B cell (primary cell): ENCODE data around the gene UBR4. TPM values are rescaled to one million over a fixed set of nuclear protein-coding genes. Genes with fewer than 3 reads are reported as not detected.

ENCODE experiments used
- ATAC-seq: fragments of 200-7000 bp; cut with Tn5 transposase; one replicate; pipeline ENCODE4 v1.10.0; 2021; ENCODE audit warnings: low read depth, mild to moderate bottlenecking, moderate number of reproducible peaks, moderate library complexity
- CTCF ChIA-PET: fragments of 350-600 bp; sonication (Branson Sonifier 250); formaldehyde crosslinking; loops from one replicate; lab custom pipeline; 2021; ENCODE audit warnings: antibody characterized with exemption, inconsistent platforms; lab: Charles Lee
- POLR2A ChIA-PET: fragments of 350-600 bp; sonication (Branson Sonifier 250); formaldehyde crosslinking; loops from one replicate; lab custom pipeline; 2021; ENCODE audit warnings: antibody characterized with exemption; lab: Charles Lee
- DNase-seq: peaks from one replicate; pipeline ENCODE4 v3.0.0; 2013
- H2AFZ ChIP-seq: 2 replicates; pipeline ENCODE4 v1.6.1; 2012; ENCODE audit warnings: mild to moderate bottlenecking, low read depth, low read length; ENCODE audit not compliant: insufficient read depth, poor library complexity, severe bottlenecking
- H3K27ac ChIP-seq, 2 donors: 1 replicate in 1 of 2; 2 replicates in 1 of 2; pipeline ENCODE4 v1.5.1; 2012 to 2013; ENCODE audit warnings: low read length in 2 of 2, mild to moderate bottlenecking in 2 of 2, moderate library complexity in 1 of 2
- H3K27me3 ChIP-seq, 4 experiments: fragments of 200-600 bp in 1 of 4; sonication (generic) in 1 of 4; replicated peaks in 1 of 4; 1 replicate in 2 of 4; 2 replicates in 2 of 4; pipeline versions ENCODE4 v1.6.1 to v1.7.0; 2013 to 2016; ENCODE audit warnings: low read length in 3 of 4, mild to moderate bottlenecking in 2 of 4, mixed read lengths in 1 of 4, moderate library complexity in 1 of 4; ENCODE audit not compliant: insufficient read depth in 4 of 4, control insufficient read depth in 3 of 4; ENCODE audit errors: control extremely low read depth in 1 of 4
- H3K36me3 ChIP-seq, 2 experiments: replicated peaks in 1 of 2; 1 replicate in 1 of 2; 2 replicates in 1 of 2; pipeline versions ENCODE4 v1.6.1 to v1.7.1; 2013; ENCODE audit warnings: low read length in 1 of 2; ENCODE audit not compliant: insufficient read depth in 2 of 2, control insufficient read depth in 1 of 2; ENCODE audit errors: control extremely low read depth in 1 of 2, extremely low read depth in 1 of 2
- H3K4me1 ChIP-seq, 2 donors: fragments of 200-600 bp in 1 of 2; sonication (generic) in 1 of 2; 1 replicate in 1 of 2; 2 replicates in 1 of 2; pipeline versions ENCODE4 v1.5.1 to v1.6.1; 2013 to 2017; ENCODE audit warnings: low read length in 2 of 2; ENCODE audit not compliant: control insufficient read depth in 2 of 2, insufficient read depth in 2 of 2
- H3K4me2 ChIP-seq: replicated peaks from 2 replicates; pipeline ENCODE3; 2012; ENCODE audit warnings: mild to moderate bottlenecking, low read depth, low read length; ENCODE audit not compliant: poor library complexity, severe bottlenecking
- H3K4me3 ChIP-seq, 5 experiments: fragments of 200-600 bp in 1 of 5; sonication (generic) in 1 of 5; 1 replicate in 3 of 5; 2 replicates in 2 of 5; pipeline versions ENCODE4 v1.5.1 to v1.7.0; 2011 to 2016; ENCODE audit warnings: low read length in 4 of 5, mild to moderate bottlenecking in 4 of 5, low read depth in 2 of 5, control low read depth in 1 of 5, moderate library complexity in 1 of 5; ENCODE audit not compliant: insufficient read depth in 1 of 5; ENCODE audit errors: control extremely low read depth in 1 of 5, extremely low read depth in 1 of 5
- H3K79me2 ChIP-seq: fragments of 200-600 bp; sonication (generic); one replicate; pipeline ENCODE4 v1.6.0; 2016; ENCODE audit warnings: low read length; ENCODE audit not compliant: control insufficient read depth, insufficient read depth
- H3K9ac ChIP-seq: fragments of 200-600 bp; sonication (generic); 2 replicates; pipeline ENCODE4 v1.6.1; 2017; ENCODE audit warnings: mild to moderate bottlenecking, low read length, moderate library complexity
- H3K9me3 ChIP-seq, 3 donors: one replicate each; pipeline versions ENCODE4 v1.6.1 to v1.7.1; 2013; ENCODE audit warnings: low read length in 2 of 3; ENCODE audit not compliant: control insufficient read depth in 2 of 3, insufficient read depth in 1 of 3; ENCODE audit errors: control extremely low read depth in 1 of 3
- H4K20me1 ChIP-seq: 2 replicates; pipeline ENCODE4 v1.6.0; 2012; ENCODE audit warnings: mild to moderate bottlenecking, low read length; ENCODE audit not compliant: insufficient read depth, control insufficient read depth, poor library complexity, severe bottlenecking
- H3K27ac Mint-ChIP-seq: one replicate; pipeline ENCODE4 v1.8.0; 2021; ENCODE audit warnings: mixed read lengths
- H3K27me3 Mint-ChIP-seq: one replicate; pipeline ENCODE4 v1.8.0; 2021; ENCODE audit warnings: mixed read lengths
- H3K4me1 Mint-ChIP-seq: one replicate; pipeline ENCODE4 v1.8.0; 2021; ENCODE audit warnings: mixed read lengths
- H3K4me3 Mint-ChIP-seq: one replicate; pipeline ENCODE4 v1.8.0; 2021; ENCODE audit warnings: mixed read lengths
- H3K9me3 Mint-ChIP-seq: one replicate; pipeline ENCODE4 v1.8.0; 2022; ENCODE audit warnings: mixed read lengths; ENCODE audit not compliant: insufficient read depth
- CTCF ChIP-seq: fragments of 200-600 bp; IDR thresholded peaks from one replicate; pipeline ENCODE4 v1.8.0; 2022; ENCODE audit warnings: antibody characterized with exemption, mild to moderate bottlenecking
- EZH2 ChIP-seq: IDR thresholded peaks from 2 replicates; pipeline ENCODE4 v1.6.1; 2012; ENCODE audit warnings: borderline replicate concordance, low read depth, mild to moderate bottlenecking, moderate library complexity, low read length; ENCODE audit not compliant: insufficient read depth, poor library complexity, severe bottlenecking
- whole genome bisulfite sequencing: methylation state at CpG from one replicate; pipeline ENCODE4 v1.1.5; 2013; ENCODE audit warnings: missing lambda C conversion rate; ENCODE audit not compliant: insufficient coverage; 5-methylcytosine and 5-hydroxymethylcytosine counted together
- intact Hi-C: fragments of 100-400 bp; cut with micrococcal nuclease; formaldehyde crosslinking; loops from one replicate; pipeline ENCODE4 v1.10.0; 2022
- polyA plus RNA-seq: library from polyadenylated mRNA; depleted of rRNA; stranded (reverse); fragments of >200 nt; gene quantifications from 2 replicates; pipeline ENCODE4 v1.2.3, GENCODE V29; 2012
- total RNA-seq, 2 donors: library from RNA; stranded (reverse); fragments of 120-200 nt in 1 of 2; gene quantifications; 1 replicate in 1 of 2; 2 replicates in 1 of 2; pipeline versions ENCODE4 v1.2.3 to v1.2.4, GENCODE V29; 2013 to 2022

The UBR4 gene
- total and polyA plus RNA-seq, 2 donors (not counting 1 experiment from before 2014, with no cell fraction given) = 90.0 to 190 TPM

GRCh38 chr1:19087737-19088594 lies 122.1 kb downstream of the UBR4 start:
- H3K27me3 Mint-ChIP-seq = no peaks in the 10 kb centered on the region
- H3K9ac ChIP-seq = no peak overlapping the region
- TF ChIP-seq EZH2 (no peak), CTCF (no peak)
- H3K79me2 ChIP-seq = no peaks in the 10 kb centered on the region
- DNase-seq (peak; percentile 20), ATAC-seq (no peak)
- H3K4me3 Mint-ChIP-seq = no peak overlapping the region
- H3K4me1 ChIP-seq = no peaks in the 10 kb centered on the region
- H3K27me3 ChIP-seq = no peaks in the 10 kb centered on the region
- no peak overlapping the region for H3K27ac ChIP-seq
- POLR2A ChIA-PET = no interaction called here
- intact Hi-C loops = no loop called here
- WGBS = 78% methylated on average over 4 of the region's 9 CpGs
- H3K9me3 Mint-ChIP-seq = no peaks in the 10 kb centered on the region
- H2AFZ ChIP-seq = no peak overlapping the region
- H3K27ac Mint-ChIP-seq = peak overlapping the region; percentile 65
- no peak overlapping the region for H3K4me2 ChIP-seq
- H3K4me3 ChIP-seq = no peak overlapping the region
- no peaks in the 10 kb centered on the region for H4K20me1 ChIP-seq
- H3K4me1 Mint-ChIP-seq = peaks cover 3% of the 10 kb centered on the region
- H3K36me3 ChIP-seq = peaks cover 10 to 93% of the 10 kb centered on the region in 2 experiments
- H3K9me3 ChIP-seq = no peaks in the 10 kb centered on the region
- CTCF ChIA-PET = interaction anchor here (3.2 kb wide), 1 partner anchor 181 kb away, joined by 13 read pairs; no protein-coding TSS in a partner anchor

GRCh38 chr1:19087017-19087736 lies 122.9 kb downstream of the UBR4 start:
- DNase-seq (no peak), ATAC-seq (no peak)
- Mint-ChIP-seq H3K27ac (peak overlapping the region; percentile 7), H3K4me1 (peaks cover 3% of the 10 kb centered on the region), H3K27me3 (no peaks in the 10 kb centered on the region), H3K4me3 (no peak overlapping the region), H3K9me3 (no peaks in the 10 kb centered on the region)
- Histone ChIP-seq H3K4me3 (no peak overlapping the region), H3K4me1 (no peaks in the 10 kb centered on the region), H3K4me2 (no peak overlapping the region), H3K79me2 (no peaks in the 10 kb centered on the region), H2AFZ (no peak overlapping the region), H4K20me1 (no peaks in the 10 kb centered on the region), H3K9me3 (no peaks in the 10 kb centered on the region), H3K36me3 (peaks cover 10 to 93% of the 10 kb centered on the region in 2 experiments), H3K27ac (no peak overlapping the region), H3K9ac (no peak overlapping the region), H3K27me3 (no peaks in the 10 kb centered on the region)
- POLR2A ChIA-PET = no interaction called here
- intact Hi-C loops = no loop called here
- TF ChIP-seq EZH2 = no peak
- TF ChIP-seq CTCF = no peak
- CTCF ChIA-PET = interaction anchor here (0.5 to 3.2 kb wide), 2 partner anchors 180 to 768 kb away, joined by 4 to 13 read pairs; no protein-coding TSS in a partner anchor
- 98% methylated on average over 5 of the region's 6 CpGs for WGBS
